Measurements from ENCODE around the gene KAZN.

- TF ChIP-seq CTCF (IDR thresholded peaks at IDR 0.05) = no peak
- no peak for TF ChIP-seq POLR2A (IDR thresholded peaks at IDR 0.05)
Observed at GRCh38 chr1:15114884-15115283, 516.4 kb downstream of the KAZN start.

Measured in testis (tissue), 2 donors.